ENCODE measurements around the gene MARK3.

- TF ChIP-seq CTCF (IDR thresholded peaks at IDR 0.05): no peak
- TF ChIP-seq POLR2A (IDR thresholded peaks at IDR 0.05): no peak
These were observed 49.7 kb downstream of the MARK3 start for GRCh38 chr14:103434868-103435442.
